Prostate gland (tissue), 2 donors: Measurements from ENCODE around the gene KLK12.

Experiments used
- POLR2A ChIP-seq: fragments of 450-650 bp; IDR thresholded peaks from one replicate; pipeline ENCODE4 v1.6.1; 2016; ENCODE audit warnings: antibody characterized with exemption, mild to moderate bottlenecking
- POLR2AphosphoS5 ChIP-seq: sonication (generic); formaldehyde crosslinking; IDR thresholded peaks from one replicate; pipeline ENCODE4 v1.6.1; 2017; ENCODE audit warnings: antibody characterized with exemption
- TF ChIP-seq, protein P1 (sequence below), 4 experiments: fragments of 200-600 bp in 2 of 4; fragments of 450-650 bp in 2 of 4; sonication (generic) in 2 of 4; IDR thresholded peaks; 1 replicate in 3 of 4; 2 replicates in 1 of 4; pipeline ENCODE4 v1.5.1; 2016 to 2019; ENCODE audit warnings: antibody characterized with exemption in 4 of 4, mild to moderate bottlenecking in 2 of 4, moderate library complexity in 2 of 4

- TF ChIP-seq, protein P1, sequence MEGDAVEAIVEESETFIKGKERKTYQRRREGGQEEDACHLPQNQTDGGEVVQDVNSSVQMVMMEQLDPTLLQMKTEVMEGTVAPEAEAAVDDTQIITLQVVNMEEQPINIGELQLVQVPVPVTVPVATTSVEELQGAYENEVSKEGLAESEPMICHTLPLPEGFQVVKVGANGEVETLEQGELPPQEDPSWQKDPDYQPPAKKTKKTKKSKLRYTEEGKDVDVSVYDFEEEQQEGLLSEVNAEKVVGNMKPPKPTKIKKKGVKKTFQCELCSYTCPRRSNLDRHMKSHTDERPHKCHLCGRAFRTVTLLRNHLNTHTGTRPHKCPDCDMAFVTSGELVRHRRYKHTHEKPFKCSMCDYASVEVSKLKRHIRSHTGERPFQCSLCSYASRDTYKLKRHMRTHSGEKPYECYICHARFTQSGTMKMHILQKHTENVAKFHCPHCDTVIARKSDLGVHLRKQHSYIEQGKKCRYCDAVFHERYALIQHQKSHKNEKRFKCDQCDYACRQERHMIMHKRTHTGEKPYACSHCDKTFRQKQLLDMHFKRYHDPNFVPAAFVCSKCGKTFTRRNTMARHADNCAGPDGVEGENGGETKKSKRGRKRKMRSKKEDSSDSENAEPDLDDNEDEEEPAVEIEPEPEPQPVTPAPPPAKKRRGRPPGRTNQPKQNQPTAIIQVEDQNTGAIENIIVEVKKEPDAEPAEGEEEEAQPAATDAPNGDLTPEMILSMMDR (IDR thresholded peaks at IDR 0.05), result no peak
- TF ChIP-seq POLR2AphosphoS5 (no peak), POLR2A (no peak)
Measured at GRCh38 chr19:51010066-51010795, 24.6 kb downstream of the KLK12 start.
